Activated CD4-positive, alpha-beta T cell treated with anti-CD3 and anti-CD28 coated beads, Interleukin-2, amount 10 ng/mL, durations not matched to agents 7 days and 5 days (primary cell): ENCODE data around the gene AFF3. TPM values are rescaled to one million over a fixed set of nuclear protein-coding genes. Genes with fewer than 3 reads are reported as not detected.

Source experiments
- CTCF ChIA-PET: fragments of 350-600 bp; sonication (Branson Sonifier 250); formaldehyde crosslinking; loops from one replicate; lab custom pipeline; 2021; ENCODE audit warnings: antibody characterized with exemption; lab: Charles Lee
- POLR2A ChIA-PET: fragments of 350-600 bp; sonication (Branson Sonifier 250); formaldehyde crosslinking; loops from one replicate; lab custom pipeline; 2021; ENCODE audit warnings: antibody characterized with exemption; lab: Charles Lee
- DNase-seq: peaks from one replicate; pipeline ENCODE4 v3.0.0-alpha.2; 2020
- H3K27ac Mint-ChIP-seq: one replicate; pipeline ENCODE4 v1.8.0; 2021; ENCODE audit warnings: mild to moderate bottlenecking, moderate library complexity, mixed read lengths
- H3K27me3 Mint-ChIP-seq: one replicate; pipeline ENCODE4 v1.8.0; 2021; ENCODE audit warnings: mixed read lengths
- H3K36me3 Mint-ChIP-seq: one replicate; pipeline ENCODE4 v1.8.0; 2021; ENCODE audit warnings: low read depth, mixed read lengths
- H3K4me1 Mint-ChIP-seq: one replicate; pipeline ENCODE4 v1.8.0; 2021; ENCODE audit warnings: mixed read lengths
- H3K4me3 Mint-ChIP-seq: one replicate; pipeline ENCODE4 v1.8.0; 2021; ENCODE audit warnings: mild to moderate bottlenecking, moderate library complexity, mixed read lengths
- H3K9me3 Mint-ChIP-seq: one replicate; pipeline ENCODE4 v1.8.0; 2021; ENCODE audit warnings: mixed read lengths
- total RNA-seq, 2 experiments: library from RNA; stranded (reverse); gene quantifications; one replicate each; pipeline ENCODE4 v1.2.3, GENCODE V29; 2021

AFF3 gene
- total RNA-seq, 2 experiments from 2014 or later = 7.4 to 13.0 TPM

- POLR2A ChIA-PET = no interaction called here
- no peak overlapping the region for H3K4me3 Mint-ChIP-seq
Measured at GRCh38 chr2:100018341-100019193, 123.8 kb downstream of the AFF3 start.

GRCh38 chr2:100017633-100018032, 124.8 kb downstream of the AFF3 start:
- H3K27ac Mint-ChIP-seq = no peak overlapping the region
- no peaks in the 10 kb centered on the region for H3K9me3 Mint-ChIP-seq
- DNase-seq = no peak
- H3K36me3 Mint-ChIP-seq = no peaks in the 10 kb centered on the region
- H3K4me3 Mint-ChIP-seq = no peak overlapping the region
- no peaks in the 10 kb centered on the region for H3K27me3 Mint-ChIP-seq
- ChIA-PET CTCF (no interaction called here), POLR2A (no interaction called here)
- H3K4me1 Mint-ChIP-seq = no peaks in the 10 kb centered on the region

More at GRCh38 chr2:100018341-100019193, 123.8 kb downstream of the AFF3 start:
- Mint-ChIP-seq H3K4me1 (no peaks in the 10 kb centered on the region), H3K36me3 (no peaks in the 10 kb centered on the region), H3K27me3 (no peaks in the 10 kb centered on the region), H3K27ac (no peak overlapping the region), H3K9me3 (no peaks in the 10 kb centered on the region)
- CTCF ChIA-PET = no interaction called here
- no peak for DNase-seq

- H3K27ac Mint-ChIP-seq = no peak overlapping the region
- POLR2A ChIA-PET = no interaction called here
- H3K4me1 Mint-ChIP-seq = no peaks in the 10 kb centered on the region
- no peaks in the 10 kb centered on the region for H3K36me3 Mint-ChIP-seq
- H3K27me3 Mint-ChIP-seq = no peaks in the 10 kb centered on the region
- no peaks in the 10 kb centered on the region for H3K9me3 Mint-ChIP-seq
- DNase-seq = no peak
- CTCF ChIA-PET = no interaction called here
- no peak overlapping the region for H3K4me3 Mint-ChIP-seq
Measured at GRCh38 chr2:100016756-100017155, 125.6 kb downstream of the AFF3 start.

GRCh38 chr2:100015849-100016248, 126.5 kb downstream of the AFF3 start:
- POLR2A ChIA-PET = no interaction called here
- Mint-ChIP-seq H3K36me3 (no peaks in the 10 kb centered on the region), H3K9me3 (no peaks in the 10 kb centered on the region), H3K27me3 (no peaks in the 10 kb centered on the region), H3K27ac (no peak overlapping the region), H3K4me3 (no peak overlapping the region), H3K4me1 (no peaks in the 10 kb centered on the region)
- CTCF ChIA-PET = no interaction called here
- no peak for DNase-seq

- DNase-seq = no peak
- Mint-ChIP-seq H3K4me3 (no peak overlapping the region), H3K4me1 (no peaks in the 10 kb centered on the region), H3K9me3 (no peaks in the 10 kb centered on the region), H3K27me3 (no peaks in the 10 kb centered on the region), H3K36me3 (no peaks in the 10 kb centered on the region), H3K27ac (no peak overlapping the region)
- CTCF ChIA-PET = no interaction called here
- POLR2A ChIA-PET = no interaction called here
Measured at GRCh38 chr2:100013892-100014677, 128.3 kb downstream of the AFF3 start.

- no peaks in the 10 kb centered on the region for H3K27me3 Mint-ChIP-seq
- ChIA-PET POLR2A (no interaction called here), CTCF (interaction anchor here (0.5 kb wide), 1 partner anchor 305 kb away, joined by 3 read pairs; no protein-coding TSS in a partner anchor)
- no peaks in the 10 kb centered on the region for H3K9me3 Mint-ChIP-seq
- no peaks in the 10 kb centered on the region for H3K36me3 Mint-ChIP-seq
- DNase-seq = no peak
- no peak overlapping the region for H3K27ac Mint-ChIP-seq
- H3K4me1 Mint-ChIP-seq = no peaks in the 10 kb centered on the region
- H3K4me3 Mint-ChIP-seq = no peak overlapping the region
Measured at GRCh38 chr2:100012561-100012960, 129.8 kb downstream of the AFF3 start.

- H3K27ac Mint-ChIP-seq = no peak overlapping the region
- H3K4me3 Mint-ChIP-seq = no peak overlapping the region
- DNase-seq = no peak
- CTCF ChIA-PET = no interaction called here
- no peaks in the 10 kb centered on the region for H3K4me1 Mint-ChIP-seq
- H3K9me3 Mint-ChIP-seq = no peaks in the 10 kb centered on the region
- no peaks in the 10 kb centered on the region for H3K27me3 Mint-ChIP-seq
- H3K36me3 Mint-ChIP-seq = peaks cover 3% of the 10 kb centered on the region
- POLR2A ChIA-PET = no interaction called here
Measured at GRCh38 chr2:100011272-100011731, 131.1 kb downstream of the AFF3 start.

- Mint-ChIP-seq H3K4me1 (no peaks in the 10 kb centered on the region), H3K27ac (no peak overlapping the region)
- no peak for DNase-seq
Measured at GRCh38 chr2:100010606-100011005, 131.8 kb downstream of the AFF3 start.

GRCh38 chr2:100009743-100010142, 132.6 kb downstream of the AFF3 start:
- POLR2A ChIA-PET = no interaction called here
- Mint-ChIP-seq H3K27me3 (no peaks in the 10 kb centered on the region), H3K36me3 (peaks cover 3% of the 10 kb centered on the region), H3K9me3 (no peaks in the 10 kb centered on the region), H3K27ac (no peak overlapping the region), H3K4me3 (no peak overlapping the region), H3K4me1 (no peaks in the 10 kb centered on the region)
- DNase-seq = no peak
- CTCF ChIA-PET = interaction anchor here (0.5 to 1.1 kb wide), 2 partner anchors 10 to 483 kb away, joined by 3 read pairs; no protein-coding TSS in a partner anchor

More at GRCh38 chr2:100010606-100011005, 131.8 kb downstream of the AFF3 start:
- H3K27me3 Mint-ChIP-seq = no peaks in the 10 kb centered on the region
- ChIA-PET POLR2A (interaction anchor here (0.6 kb wide), 1 partner anchor 57 kb away, joined by 7 read pairs; no protein-coding TSS in a partner anchor), CTCF (interaction anchor here (1.1 kb wide), 1 partner anchor 9 kb away, joined by 3 read pairs; no protein-coding TSS in a partner anchor)
- no peak overlapping the region for H3K4me3 Mint-ChIP-seq
- peaks cover 3% of the 10 kb centered on the region for H3K36me3 Mint-ChIP-seq
- no peaks in the 10 kb centered on the region for H3K9me3 Mint-ChIP-seq

GRCh38 chr2:100008956-100009355, 133.4 kb downstream of the AFF3 start:
- Mint-ChIP-seq H3K9me3 (no peaks in the 10 kb centered on the region), H3K4me1 (no peaks in the 10 kb centered on the region), H3K27ac (no peak overlapping the region), H3K4me3 (no peak overlapping the region), H3K36me3 (peaks cover 3% of the 10 kb centered on the region), H3K27me3 (no peaks in the 10 kb centered on the region)
- ChIA-PET CTCF (no interaction called here), POLR2A (no interaction called here)
- DNase-seq = no peak

- ChIA-PET POLR2A (no interaction called here), CTCF (interaction anchor here (0.6 kb wide), 1 partner anchor 168 kb away, joined by 4 read pairs; no protein-coding TSS in a partner anchor)
- DNase-seq = no peak
- Mint-ChIP-seq H3K27ac (no peak overlapping the region), H3K4me3 (no peak overlapping the region), H3K4me1 (peaks cover 5% of the 10 kb centered on the region), H3K27me3 (no peaks in the 10 kb centered on the region), H3K36me3 (peaks cover 5% of the 10 kb centered on the region), H3K9me3 (no peaks in the 10 kb centered on the region)
Measured at GRCh38 chr2:100006516-100006915, 135.9 kb downstream of the AFF3 start.

- DNase-seq = no peak
- H3K4me1 Mint-ChIP-seq = peaks cover 15% of the 10 kb centered on the region
- peaks cover 5% of the 10 kb centered on the region for H3K36me3 Mint-ChIP-seq
- no peaks in the 10 kb centered on the region for H3K9me3 Mint-ChIP-seq
- no peak overlapping the region for H3K4me3 Mint-ChIP-seq
- H3K27ac Mint-ChIP-seq = no peak overlapping the region
- no peaks in the 10 kb centered on the region for H3K27me3 Mint-ChIP-seq
- ChIA-PET CTCF (no interaction called here), POLR2A (no interaction called here)
Measured at GRCh38 chr2:100004959-100005387, 137.4 kb downstream of the AFF3 start.
